ENCODE data around the gene MZF1.

The MZF1 gene

GRCh38 chr19:58536852-58537798, 36.0 kb downstream of the MZF1 start:
- TF ChIP-seq CTCF (IDR thresholded peaks at IDR 0.05; ENCODE audit: insufficient read depth, missing control alignments), result no peak
- FAIRE-seq (no peak), DNase-seq (ENCODE audit: insufficient read length, low spot score) (no peak)

DNA sequence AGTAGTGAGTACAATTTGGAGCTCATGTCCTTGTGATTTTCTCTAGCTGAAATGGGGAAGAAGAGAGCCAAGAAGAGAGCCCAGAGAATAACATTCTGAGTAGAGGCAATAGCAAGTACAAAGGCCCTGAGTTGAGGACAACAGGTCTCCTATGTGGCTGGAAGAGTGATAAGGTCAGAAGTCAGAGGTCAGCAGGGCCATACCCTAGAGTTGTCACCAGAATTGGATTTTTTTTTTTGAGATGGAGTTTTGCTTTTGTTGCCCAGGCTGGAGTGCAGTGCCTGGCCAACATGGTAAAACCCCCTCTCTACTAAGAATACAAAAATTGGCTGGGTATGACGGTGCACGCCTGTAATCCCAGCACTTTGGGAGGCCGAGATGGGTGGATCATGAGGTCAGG, 37.3 kb downstream of the MZF1 start:
- no peak for FAIRE-seq
- no peak for DNase-seq (ENCODE audit: insufficient read length, low spot score)

DNA sequence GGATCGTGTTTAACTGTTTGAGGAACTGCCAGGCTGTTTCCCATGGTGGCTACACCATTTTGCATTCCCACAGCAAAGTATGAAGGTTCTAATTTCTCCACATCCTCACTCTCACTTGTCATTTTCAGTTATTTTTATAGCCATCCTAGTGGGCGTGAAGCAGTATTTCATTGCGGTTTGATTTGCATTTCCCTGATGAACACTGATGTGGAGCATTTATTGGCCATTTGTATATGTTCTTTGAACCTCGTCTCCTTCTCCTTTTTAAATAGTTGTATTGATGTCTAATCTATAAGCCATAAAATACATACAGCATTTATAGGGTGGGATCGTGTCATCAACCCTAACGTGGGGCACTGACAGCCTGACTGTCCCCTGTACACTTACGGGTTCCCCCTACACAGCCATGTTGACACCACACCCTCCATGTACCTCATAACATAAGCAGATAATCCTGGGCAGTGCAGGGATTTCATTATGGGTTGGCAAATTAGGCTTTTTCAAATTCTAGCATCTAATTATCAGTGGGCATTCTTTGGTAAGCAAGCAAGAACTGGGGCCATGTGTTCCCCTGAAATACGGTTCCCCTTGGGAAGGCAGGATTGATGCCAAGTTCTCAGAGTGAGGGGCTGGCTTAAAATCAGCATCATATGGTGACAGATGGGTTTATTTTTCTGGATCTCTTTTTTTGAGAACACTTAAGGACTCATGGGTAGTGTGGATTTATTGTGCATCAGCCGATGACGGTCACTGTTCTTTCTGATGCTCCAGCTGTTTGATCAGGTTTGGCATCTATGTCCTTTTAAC, 41.9 kb downstream of the MZF1 start:
- FAIRE-seq (no peak), DNase-seq (ENCODE audit: insufficient read length, low spot score) (no peak)
- TF ChIP-seq CTCF (IDR thresholded peaks at IDR 0.05; ENCODE audit: insufficient read depth, missing control alignments), result no peak

More for the DNA sequence above, 37.3 kb downstream of the MZF1 start:
- TF ChIP-seq CTCF (IDR thresholded peaks at IDR 0.05; ENCODE audit: insufficient read depth, missing control alignments), result no peak

- DNase-seq (ENCODE audit: insufficient read length, low spot score) (no peak), FAIRE-seq (no peak)
- TF ChIP-seq CTCF (IDR thresholded peaks at IDR 0.05; ENCODE audit: insufficient read depth, missing control alignments), result no peak
Measured at GRCh38 chr19:58529405-58529804, 43.7 kb downstream of the MZF1 start.

DNA sequence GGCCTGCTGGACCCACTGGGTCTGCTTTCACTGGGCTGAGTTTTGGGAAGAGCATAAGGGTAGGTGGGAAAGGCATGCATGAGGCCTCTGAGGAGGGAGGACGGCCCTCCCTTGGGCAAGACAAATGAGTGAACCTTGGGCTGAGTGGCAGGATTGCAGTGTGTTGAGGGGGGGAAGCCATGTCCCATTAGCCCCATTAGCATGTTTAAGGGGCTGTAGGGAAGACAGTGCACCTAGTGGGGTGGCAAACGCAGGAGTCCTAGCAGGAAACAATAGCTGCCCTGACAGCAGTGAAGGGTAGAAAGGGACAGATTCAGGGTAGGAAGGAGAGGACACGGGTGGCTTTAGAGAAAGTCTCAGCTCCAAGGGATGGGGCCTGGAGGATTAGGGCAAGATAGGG, 50.4 kb downstream of the MZF1 start:
- TF ChIP-seq CTCF (IDR thresholded peaks at IDR 0.05; ENCODE audit: insufficient read depth, missing control alignments), result no peak
- DNase-seq (ENCODE audit: insufficient read length, low spot score) (no peak), FAIRE-seq (no peak)

DNA sequence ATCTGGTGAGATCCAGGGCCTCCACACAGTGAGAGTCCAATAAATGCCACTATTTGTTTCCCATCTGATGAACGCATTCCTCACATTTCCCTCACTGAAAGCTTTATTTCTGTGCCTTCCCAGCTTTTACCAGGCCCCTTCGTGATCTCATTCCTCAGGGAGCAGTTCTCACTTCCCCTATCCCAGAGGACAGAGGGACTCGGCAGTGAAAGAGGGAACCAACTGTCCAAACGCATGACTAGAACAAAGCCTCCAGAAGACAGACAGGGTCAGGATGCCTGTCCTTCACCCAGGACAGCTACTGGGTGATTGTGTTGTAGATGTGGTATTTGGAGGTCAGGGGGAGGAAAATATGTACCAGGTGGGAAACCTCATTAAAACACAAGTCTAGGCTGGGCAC, 51.5 kb downstream of the MZF1 start:
- TF ChIP-seq CTCF (IDR thresholded peaks at IDR 0.05; ENCODE audit: insufficient read depth, missing control alignments), result no peak
- DNase-seq (ENCODE audit: insufficient read length, low spot score) (no peak), FAIRE-seq (no peak)

Data from D721Med (cell line).